ENCODE measurements around the gene NUDT2.

NUDT2 gene

DNA sequence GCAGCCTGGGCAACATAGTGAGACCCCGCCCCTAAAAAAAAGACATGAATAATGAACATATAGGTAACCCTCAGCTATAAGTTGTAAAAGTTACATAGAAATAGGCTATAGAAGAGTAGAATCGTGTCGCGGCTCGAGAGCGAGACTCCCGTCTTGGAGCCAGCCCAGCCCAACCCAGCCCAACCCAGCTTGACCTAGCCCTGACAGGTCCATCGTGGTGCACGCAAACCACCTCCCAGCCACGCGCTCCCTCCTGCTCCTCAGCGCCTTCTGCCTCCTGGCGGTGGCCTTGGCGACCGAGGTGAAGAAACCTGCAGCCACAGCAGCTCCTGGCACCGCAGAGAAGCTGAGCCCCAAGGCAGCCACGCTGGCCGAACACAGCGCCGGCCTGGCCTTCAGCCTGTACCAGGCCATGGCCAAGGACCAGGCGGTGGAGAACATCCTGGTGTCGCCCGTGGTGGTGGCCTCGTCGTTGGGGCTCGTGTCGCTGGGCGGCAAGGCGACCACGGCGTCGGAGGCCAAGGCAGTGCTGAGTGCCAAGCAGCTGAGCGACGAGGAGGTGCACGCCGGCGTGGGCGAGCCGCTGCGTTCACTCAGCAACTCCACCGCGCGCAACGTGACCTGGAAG lies 11.1 kb upstream of the NUDT2 start:
- Histone ChIP-seq H3K4me3 (ENCODE audit: low read depth, low read length) (no peak overlapping the region), H3K27me3 (ENCODE audit: insufficient read depth, low read length) (no peaks in the 10 kb centered on the region), H3K4me1 (ENCODE audit: control insufficient read depth, insufficient read depth, low read length, unreplicated experiment) (peaks cover 9% of the 10 kb centered on the region), H3K79me2 (ENCODE audit: control insufficient read depth, insufficient read depth, low read length, unreplicated experiment) (peaks cover 17% of the 10 kb centered on the region), H2AFZ (ENCODE audit: low read length, unreplicated experiment) (no peak overlapping the region), H3K27ac (ENCODE audit: low read depth, low read length) (no peak overlapping the region), H3K36me3 (ENCODE audit: insufficient read depth, low read length) (no peaks in the 10 kb centered on the region)

DNA sequence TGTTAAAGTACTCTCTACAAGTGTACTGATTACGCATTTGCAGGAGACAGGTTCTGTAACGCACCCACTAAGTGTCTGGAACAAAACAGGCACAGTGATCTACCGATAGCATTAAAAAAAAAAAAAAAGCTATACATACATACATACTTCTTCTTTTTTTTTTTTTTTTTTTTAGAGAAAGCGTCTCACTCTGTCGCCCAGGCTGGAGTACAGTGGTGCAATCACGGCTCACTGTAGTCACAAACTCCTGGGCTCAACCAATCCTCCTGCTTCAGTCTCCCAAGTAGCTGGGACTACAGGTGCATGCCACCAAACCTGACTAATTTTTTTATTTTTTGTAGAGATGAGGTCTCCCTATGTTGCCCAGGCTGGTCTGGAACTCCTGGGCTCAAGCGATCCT lies 7.9 kb upstream of the NUDT2 start:
- Histone ChIP-seq H3K36me3 (ENCODE audit: insufficient read depth, low read length) (no peaks in the 10 kb centered on the region), H3K79me2 (ENCODE audit: control insufficient read depth, insufficient read depth, low read length, unreplicated experiment) (peaks cover 34% of the 10 kb centered on the region), H3K27ac (ENCODE audit: low read depth, low read length) (no peak overlapping the region), H3K27me3 (ENCODE audit: insufficient read depth, low read length) (no peaks in the 10 kb centered on the region), H3K4me1 (ENCODE audit: control insufficient read depth, insufficient read depth, low read length, unreplicated experiment) (peaks cover 17% of the 10 kb centered on the region), H2AFZ (ENCODE audit: low read length, unreplicated experiment) (no peak overlapping the region), H3K4me3 (ENCODE audit: low read depth, low read length) (no peak overlapping the region)

DNA sequence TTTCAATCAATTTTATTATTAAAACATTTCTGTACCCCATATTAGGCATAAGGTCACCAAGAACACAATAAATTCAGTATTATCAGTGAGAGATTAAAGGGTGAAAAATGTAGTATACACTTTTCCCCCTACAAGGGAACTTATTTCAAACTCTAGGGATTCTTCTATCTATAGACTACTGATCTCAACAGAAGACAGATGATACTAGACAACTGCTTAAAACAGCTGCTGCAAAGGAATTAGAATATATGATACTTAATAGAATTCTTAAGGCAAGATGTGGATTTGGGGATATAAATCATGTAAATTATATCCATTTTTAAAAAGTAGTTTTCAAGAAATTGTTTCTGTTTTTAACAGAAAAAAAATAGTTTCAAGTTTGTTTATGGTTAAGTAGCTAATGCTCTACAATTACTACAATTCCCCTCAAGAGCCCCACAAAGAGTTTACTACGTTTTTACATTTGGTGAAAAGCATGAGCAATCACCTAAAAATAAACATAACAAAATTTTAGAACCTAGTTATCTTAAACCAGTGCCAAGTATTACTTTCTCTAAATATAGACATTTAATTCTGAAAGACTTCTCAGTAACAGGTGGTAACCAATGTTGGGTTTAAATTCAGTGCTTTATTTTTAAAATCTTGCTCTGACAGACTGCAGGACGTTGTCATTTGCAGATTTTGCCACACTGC lies 6.3 kb upstream of the NUDT2 start:
- Histone ChIP-seq H3K27ac (ENCODE audit: low read depth, low read length) (no peak overlapping the region), H3K4me3 (ENCODE audit: low read depth, low read length) (no peak overlapping the region), H3K27me3 (ENCODE audit: insufficient read depth, low read length) (no peaks in the 10 kb centered on the region), H3K79me2 (ENCODE audit: control insufficient read depth, insufficient read depth, low read length, unreplicated experiment) (peaks cover 49% of the 10 kb centered on the region), H3K4me1 (ENCODE audit: control insufficient read depth, insufficient read depth, low read length, unreplicated experiment) (peaks cover 28% of the 10 kb centered on the region), H2AFZ (ENCODE audit: low read length, unreplicated experiment) (no peak overlapping the region), H3K36me3 (ENCODE audit: insufficient read depth, low read length) (no peaks in the 10 kb centered on the region)

DNA sequence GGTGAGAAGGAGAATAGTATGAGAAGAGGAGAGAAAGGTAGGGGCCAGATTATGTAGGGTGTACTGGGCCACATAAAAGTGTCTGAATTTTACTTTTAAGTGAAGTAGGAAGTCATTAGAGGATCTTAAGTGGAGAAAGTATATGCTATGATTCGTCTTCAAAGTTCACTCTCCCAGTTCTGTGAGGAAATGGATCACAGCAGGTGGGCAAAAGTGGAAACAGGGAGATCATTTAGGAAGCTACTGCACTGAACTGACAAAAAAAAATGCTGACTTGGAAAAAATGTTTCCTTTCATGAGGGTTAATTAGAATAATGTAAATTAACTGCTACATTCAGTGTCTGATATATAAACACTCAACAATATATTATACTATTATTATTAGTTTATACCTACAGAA lies 2.7 kb upstream of the NUDT2 start:
- Histone ChIP-seq H3K4me3 (ENCODE audit: low read depth, low read length) (no peak overlapping the region), H3K27ac (ENCODE audit: low read depth, low read length) (peak overlapping the region; percentile 89), H3K4me1 (ENCODE audit: control insufficient read depth, insufficient read depth, low read length, unreplicated experiment) (peaks cover 30% of the 10 kb centered on the region), H2AFZ (ENCODE audit: low read length, unreplicated experiment) (no peak overlapping the region), H3K36me3 (ENCODE audit: insufficient read depth, low read length) (no peaks in the 10 kb centered on the region), H3K27me3 (ENCODE audit: insufficient read depth, low read length) (no peaks in the 10 kb centered on the region), H3K79me2 (ENCODE audit: control insufficient read depth, insufficient read depth, low read length, unreplicated experiment) (peaks cover 47% of the 10 kb centered on the region)

DNA sequence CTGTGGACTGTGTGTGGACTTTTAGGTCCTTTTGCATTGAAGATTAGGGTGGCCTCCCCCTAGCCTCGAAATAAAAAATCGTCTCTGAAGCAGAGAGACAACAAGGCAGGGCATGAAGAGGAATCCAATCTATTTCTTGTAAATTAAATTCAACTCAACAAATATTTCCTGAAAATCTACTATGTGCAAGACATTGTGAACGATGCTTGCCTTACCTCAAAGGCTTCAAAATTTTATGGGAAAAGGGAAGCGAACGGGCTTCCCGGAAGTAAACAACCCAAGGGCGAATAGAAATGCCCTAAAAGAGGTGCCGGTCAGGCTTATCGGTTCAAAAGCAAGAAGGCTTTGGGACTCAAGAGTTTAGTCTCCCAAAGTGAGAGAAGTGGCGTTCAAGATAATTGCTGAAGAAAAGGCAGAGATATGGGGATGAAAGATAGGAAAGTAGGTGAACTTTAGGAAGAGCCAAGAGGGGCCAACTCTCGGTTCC lies 826 bp upstream of the NUDT2 start:
- Histone ChIP-seq H3K4me1 (ENCODE audit: control insufficient read depth, insufficient read depth, low read length, unreplicated experiment) (peaks cover 26% of the 10 kb centered on the region), H3K36me3 (ENCODE audit: insufficient read depth, low read length) (no peaks in the 10 kb centered on the region), H3K79me2 (ENCODE audit: control insufficient read depth, insufficient read depth, low read length, unreplicated experiment) (peaks cover 56% of the 10 kb centered on the region), H2AFZ (ENCODE audit: low read length, unreplicated experiment) (peak overlapping the region; percentile 89), H3K27ac (ENCODE audit: low read depth, low read length) (peak overlapping the region; percentile 83), H3K27me3 (ENCODE audit: insufficient read depth, low read length) (no peaks in the 10 kb centered on the region), H3K4me3 (ENCODE audit: low read depth, low read length) (peak overlapping the region; percentile 89)

DNA sequence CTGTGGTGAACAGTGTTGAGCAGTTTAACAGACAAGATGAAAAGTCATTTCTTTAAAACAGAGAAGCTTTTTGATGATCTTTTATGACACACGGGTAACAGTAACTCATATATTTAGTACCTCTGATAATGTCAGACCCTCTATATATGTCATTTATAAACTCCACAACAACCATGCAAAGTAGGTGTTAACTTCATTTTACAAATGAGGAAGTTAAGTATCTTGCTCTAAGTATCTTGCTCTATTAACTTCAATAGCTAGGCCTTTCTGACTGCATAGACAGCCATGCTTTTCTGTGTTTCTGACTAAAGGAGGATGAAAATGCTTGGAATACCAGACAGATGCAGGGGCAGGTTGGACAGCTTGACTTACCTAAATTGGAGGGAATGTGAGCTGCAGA lies 1.8 kb downstream of the NUDT2 start:
- Histone ChIP-seq H3K4me1 (ENCODE audit: control insufficient read depth, insufficient read depth, low read length, unreplicated experiment) (peaks cover 21% of the 10 kb centered on the region), H3K27ac (ENCODE audit: low read depth, low read length) (no peak overlapping the region)

DNA sequence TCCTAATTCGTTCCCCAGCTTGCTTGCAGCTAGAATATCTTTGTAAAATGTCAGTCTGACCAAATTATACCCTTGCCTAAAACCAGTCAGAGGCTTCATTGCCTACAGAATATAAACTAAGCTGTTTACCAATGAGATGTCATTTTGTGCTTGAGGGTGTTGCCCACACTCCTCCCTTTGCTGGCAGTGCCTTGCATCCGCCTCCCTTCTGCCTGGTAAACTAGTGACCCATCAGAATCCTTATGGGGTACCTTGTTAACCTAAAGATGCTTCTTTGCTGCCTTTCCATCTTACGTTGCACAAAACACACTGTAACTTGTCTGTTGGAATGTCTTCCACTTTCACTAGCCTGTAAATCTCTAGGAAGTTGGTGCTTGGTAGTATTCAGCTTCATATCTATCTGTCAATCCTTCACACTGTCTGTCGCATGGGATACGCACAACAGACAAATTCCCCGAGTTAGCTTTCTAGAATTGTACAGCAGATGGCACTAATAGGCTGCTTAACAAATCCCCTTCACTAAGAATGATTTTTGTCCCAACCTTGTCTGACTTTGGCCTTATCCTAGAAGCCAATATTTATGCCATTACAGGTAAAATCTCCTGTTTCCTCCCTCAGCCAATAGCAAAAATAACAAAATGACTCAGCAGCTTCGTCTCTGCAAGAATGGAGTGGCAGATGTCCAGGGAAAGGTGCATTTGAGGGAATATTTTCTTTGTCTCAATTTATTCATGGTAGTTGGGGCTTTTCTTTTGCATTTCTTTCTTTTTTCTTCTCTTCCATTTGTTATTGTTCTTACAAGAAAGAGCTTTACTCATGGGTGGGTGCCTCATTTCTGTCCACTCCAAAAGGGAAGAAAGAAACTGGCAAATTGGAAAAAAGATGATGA lies 3.0 kb downstream of the NUDT2 start:
- Histone ChIP-seq H3K4me1 (ENCODE audit: control insufficient read depth, insufficient read depth, low read length, unreplicated experiment) (peaks cover 12% of the 10 kb centered on the region), H2AFZ (ENCODE audit: low read length, unreplicated experiment) (no peak overlapping the region), H3K27me3 (ENCODE audit: insufficient read depth, low read length) (no peaks in the 10 kb centered on the region), H3K79me2 (ENCODE audit: control insufficient read depth, insufficient read depth, low read length, unreplicated experiment) (peaks cover 51% of the 10 kb centered on the region), H3K36me3 (ENCODE audit: insufficient read depth, low read length) (0 out of 2 replicates have a peak, but pooled peaks cover under 1% of the 10 kb centered on the region), H3K4me3 (ENCODE audit: low read depth, low read length) (no peak overlapping the region), H3K27ac (ENCODE audit: low read depth, low read length) (no peak overlapping the region)

More for the DNA sequence above, 1.8 kb downstream of the NUDT2 start:
- Histone ChIP-seq H3K4me3 (ENCODE audit: low read depth, low read length) (no peak overlapping the region), H3K79me2 (ENCODE audit: control insufficient read depth, insufficient read depth, low read length, unreplicated experiment) (peaks cover 62% of the 10 kb centered on the region), H3K36me3 (ENCODE audit: insufficient read depth, low read length) (no peaks in the 10 kb centered on the region), H3K27me3 (ENCODE audit: insufficient read depth, low read length) (no peaks in the 10 kb centered on the region), H2AFZ (ENCODE audit: low read length, unreplicated experiment) (no peak overlapping the region)

DNA sequence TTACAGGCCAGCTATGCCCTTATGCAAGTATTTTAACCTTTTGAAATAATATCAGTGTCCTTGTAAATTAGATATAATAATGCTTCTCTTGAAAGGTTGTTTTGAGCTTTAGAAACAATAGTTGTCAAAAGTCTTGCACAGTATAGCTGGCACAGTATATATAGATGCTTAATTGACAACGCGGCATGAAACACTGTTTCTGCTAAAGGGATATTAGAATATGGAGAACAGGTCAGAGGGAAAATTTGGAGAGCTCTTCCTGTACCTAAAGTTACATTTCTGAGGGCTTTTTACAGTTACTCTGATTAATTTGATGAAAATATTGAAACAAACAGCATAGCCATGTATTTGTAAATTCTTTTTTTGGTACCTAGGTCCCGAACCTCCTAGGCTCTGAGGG lies 4.5 kb downstream of the NUDT2 start:
- H3K79me2 ChIP-seq (ENCODE audit: control insufficient read depth, insufficient read depth, low read length, unreplicated experiment): peaks cover 39% of the 10 kb centered on the region
- no peak overlapping the region for H2AFZ ChIP-seq (ENCODE audit: low read length, unreplicated experiment)
- H3K4me3 ChIP-seq (ENCODE audit: low read depth, low read length): no peak overlapping the region
- peaks cover 5% of the 10 kb centered on the region for H3K4me1 ChIP-seq (ENCODE audit: control insufficient read depth, insufficient read depth, low read length, unreplicated experiment)
- peaks cover 7% of the 10 kb centered on the region; the same call in 1 of the 2 replicates for H3K36me3 ChIP-seq (ENCODE audit: insufficient read depth, low read length)
- H3K27me3 ChIP-seq (ENCODE audit: insufficient read depth, low read length): no peaks in the 10 kb centered on the region
- H3K27ac ChIP-seq (ENCODE audit: low read depth, low read length): no peak overlapping the region

DNA sequence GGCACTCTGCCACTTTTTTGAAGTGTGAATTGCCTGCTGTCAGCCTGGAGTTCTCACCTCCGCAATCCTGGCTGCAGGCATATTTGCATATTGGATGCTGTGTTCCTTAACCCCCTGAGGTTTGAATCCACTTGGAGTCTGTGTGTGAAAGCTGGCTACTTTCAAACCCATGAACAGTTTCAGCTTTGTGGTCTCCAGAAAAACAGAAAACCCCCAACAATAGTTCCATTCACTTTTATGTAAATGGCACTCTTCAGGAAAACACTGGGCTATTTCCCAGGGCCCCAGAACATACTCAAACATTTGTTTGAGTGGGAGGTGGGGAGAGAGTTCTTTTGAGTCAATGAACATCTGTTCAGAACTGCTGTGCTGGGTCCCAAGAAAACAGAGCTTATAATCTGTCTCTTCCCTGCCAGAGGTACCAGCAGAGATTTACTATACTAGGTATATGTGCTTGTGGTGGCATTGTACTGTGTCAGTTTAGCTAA lies 5.0 kb downstream of the NUDT2 start:
- H3K27ac ChIP-seq (ENCODE audit: low read depth, low read length): no peak overlapping the region
- no peak overlapping the region for H2AFZ ChIP-seq (ENCODE audit: low read length, unreplicated experiment)
- H3K4me1 ChIP-seq (ENCODE audit: control insufficient read depth, insufficient read depth, low read length, unreplicated experiment): peaks cover 5% of the 10 kb centered on the region
- H3K27me3 ChIP-seq (ENCODE audit: insufficient read depth, low read length): no peaks in the 10 kb centered on the region
- H3K4me3 ChIP-seq (ENCODE audit: low read depth, low read length): no peak overlapping the region
- H3K36me3 ChIP-seq (ENCODE audit: insufficient read depth, low read length): peaks cover 8% of the 10 kb centered on the region; the same call in 1 of the 2 replicates
- H3K79me2 ChIP-seq (ENCODE audit: control insufficient read depth, insufficient read depth, low read length, unreplicated experiment): peaks cover 39% of the 10 kb centered on the region

DNA sequence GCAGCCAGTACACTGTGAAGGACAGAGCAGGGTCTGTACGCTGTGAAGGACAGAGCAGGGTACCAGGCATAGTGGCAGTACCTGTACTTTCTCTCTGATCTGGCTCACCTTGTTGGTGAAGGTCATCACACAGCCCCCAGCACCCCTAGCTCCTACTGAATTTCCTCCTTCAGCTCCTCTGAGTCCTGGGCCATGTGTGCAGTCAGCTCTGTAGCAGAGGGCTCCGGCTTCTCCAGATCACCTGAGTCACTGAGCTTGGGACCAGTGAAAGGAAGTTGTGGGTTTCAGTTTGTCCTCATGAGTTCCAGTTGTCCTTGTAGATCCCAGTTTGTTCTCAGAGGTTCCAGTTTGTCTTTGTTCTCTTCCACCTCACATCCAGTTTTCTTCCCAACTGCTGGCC lies 5.5 kb downstream of the NUDT2 start:
- Histone ChIP-seq H3K36me3 (ENCODE audit: insufficient read depth, low read length) (peaks cover 8% of the 10 kb centered on the region; the same call in 1 of the 2 replicates), H3K79me2 (ENCODE audit: control insufficient read depth, insufficient read depth, low read length, unreplicated experiment) (peaks cover 39% of the 10 kb centered on the region), H3K27ac (ENCODE audit: low read depth, low read length) (no peak overlapping the region), H3K27me3 (ENCODE audit: insufficient read depth, low read length) (no peaks in the 10 kb centered on the region), H3K4me3 (ENCODE audit: low read depth, low read length) (no peak overlapping the region), H2AFZ (ENCODE audit: low read length, unreplicated experiment) (no peak overlapping the region), H3K4me1 (ENCODE audit: control insufficient read depth, insufficient read depth, low read length, unreplicated experiment) (peaks cover 5% of the 10 kb centered on the region)
